Duodenal mucosa (tissue), 2 donors: ENCODE results near the gene SYT14.

Experiments
- H3K27ac ChIP-seq: one replicate; pipeline ENCODE4 v1.7.0; 2013; ENCODE audit warnings: low read depth, low read length
- H3K27me3 ChIP-seq, 2 donors: one replicate each; pipeline ENCODE4 v1.7.0; 2013; ENCODE audit warnings: low read length in 2 of 2, control low read depth in 1 of 2; ENCODE audit not compliant: insufficient read depth in 2 of 2, control insufficient read depth in 1 of 2
- H3K36me3 ChIP-seq, 2 donors: one replicate each; pipeline ENCODE4 v1.7.0; 2013; ENCODE audit warnings: low read length in 2 of 2, control low read depth in 1 of 2; ENCODE audit not compliant: insufficient read depth in 2 of 2, control insufficient read depth in 1 of 2
- H3K4me1 ChIP-seq, 2 donors: one replicate each; pipeline ENCODE4 v1.7.0; 2013; ENCODE audit warnings: low read length in 2 of 2, control low read depth in 1 of 2; ENCODE audit not compliant: insufficient read depth in 2 of 2, control insufficient read depth in 1 of 2
- H3K4me3 ChIP-seq, 2 donors: one replicate each; pipeline ENCODE4 v1.7.0; 2013; ENCODE audit warnings: low read length in 2 of 2, low read depth in 1 of 2
- H3K9ac ChIP-seq, 2 donors: one replicate each; pipeline ENCODE4 v1.7.0; 2013; ENCODE audit warnings: low read length in 2 of 2, low read depth in 1 of 2
- H3K9me3 ChIP-seq, 2 donors: one replicate each; pipeline ENCODE4 v1.7.0; 2013; ENCODE audit warnings: low read length in 2 of 2, control low read depth in 1 of 2; ENCODE audit not compliant: control insufficient read depth in 1 of 2

SYT14 gene

DNA sequence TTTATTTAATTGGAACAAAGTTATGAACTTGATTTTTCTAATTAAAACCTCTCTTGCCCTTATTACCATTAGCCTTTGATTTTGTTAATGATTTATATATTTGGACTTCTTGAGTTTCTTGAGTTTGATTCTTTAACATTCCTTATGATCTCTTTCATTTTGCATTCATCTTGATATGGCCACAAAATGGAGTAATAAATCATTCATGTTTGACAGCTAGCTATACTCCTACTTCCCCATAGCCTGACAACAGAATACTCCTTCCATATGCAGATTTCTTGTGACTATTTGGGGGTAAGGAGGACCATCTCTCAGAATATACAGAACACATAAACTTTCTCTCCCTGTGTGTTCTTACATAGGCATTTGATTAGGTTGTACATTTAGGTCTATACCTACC lies 119.6 kb downstream of the SYT14 start:
- Histone ChIP-seq H3K27me3 (no peaks in the 10 kb centered on the region), H3K4me3 (no peak overlapping the region), H3K36me3 (no peaks in the 10 kb centered on the region), H3K9ac (no peak overlapping the region), H3K27ac (no peak overlapping the region), H3K9me3 (no peaks in the 10 kb centered on the region), H3K4me1 (no peaks in the 10 kb centered on the region)

DNA sequence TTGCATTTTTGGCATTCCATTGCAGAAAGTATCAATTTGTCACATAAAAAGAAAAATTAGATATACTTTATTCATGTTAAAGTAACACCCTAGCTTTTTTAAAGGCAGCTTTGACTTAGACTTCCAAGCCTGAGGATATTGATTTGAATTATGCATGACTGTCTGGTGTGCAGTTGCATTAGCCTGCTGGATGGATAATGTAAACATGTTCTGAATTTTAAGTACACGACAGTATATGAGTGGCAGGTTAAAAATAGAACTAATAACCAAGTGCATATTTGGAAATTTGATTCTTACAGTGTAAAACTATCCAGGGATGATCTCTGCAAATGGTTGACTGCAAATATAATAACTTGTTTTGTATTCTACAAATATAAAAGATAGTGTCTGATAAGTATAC lies 124.0 kb downstream of the SYT14 start:
- Histone ChIP-seq H3K9me3 (no peaks in the 10 kb centered on the region), H3K4me1 (no peaks in the 10 kb centered on the region), H3K36me3 (no peaks in the 10 kb centered on the region), H3K9ac (no peak overlapping the region), H3K4me3 (no peak overlapping the region), H3K27me3 (no peaks in the 10 kb centered on the region), H3K27ac (no peak overlapping the region)

DNA sequence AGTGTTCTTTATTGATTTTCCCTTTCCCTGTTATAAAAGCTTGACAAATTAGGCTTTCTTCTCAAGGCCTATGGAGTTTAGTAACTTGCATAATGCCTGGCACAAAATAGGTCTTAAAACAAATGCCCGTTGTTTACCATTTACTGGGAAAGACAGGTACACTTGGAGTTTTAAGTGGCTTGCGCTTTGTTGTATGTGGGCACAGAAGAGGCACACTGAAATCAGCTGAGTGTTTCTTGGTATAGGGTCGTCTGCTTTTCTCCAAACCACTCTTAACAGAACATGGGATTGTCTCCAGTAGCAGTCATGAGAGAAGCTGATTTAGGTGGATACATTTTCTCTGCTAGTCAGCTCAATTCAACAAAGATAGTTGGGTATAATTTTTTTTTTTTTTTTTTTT lies 132.5 kb downstream of the SYT14 start:
- Histone ChIP-seq H3K9me3 (no peaks in the 10 kb centered on the region), H3K36me3 (no peaks in the 10 kb centered on the region), H3K27me3 (no peaks in the 10 kb centered on the region), H3K9ac (no peak overlapping the region), H3K4me3 (no peak overlapping the region), H3K4me1 (no peaks in the 10 kb centered on the region), H3K27ac (no peak overlapping the region)

DNA sequence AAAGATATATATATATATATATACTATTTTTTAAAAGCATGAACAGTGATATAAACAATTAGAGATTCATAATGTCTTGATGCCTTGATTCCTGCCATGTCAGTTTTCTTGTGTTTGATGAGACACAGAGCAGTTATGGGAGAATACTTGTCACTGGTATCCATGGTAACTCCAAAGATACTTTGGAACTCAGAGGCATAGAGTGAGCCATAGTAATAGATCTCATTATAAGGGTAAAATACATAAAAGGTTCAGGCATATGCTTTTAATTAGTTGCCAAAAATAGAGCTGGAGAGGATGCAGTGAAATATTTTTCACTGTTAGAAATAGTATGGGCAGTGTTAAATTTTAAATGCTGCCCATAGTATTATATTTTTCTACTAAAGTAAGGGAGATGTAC lies 134.1 kb downstream of the SYT14 start:
- Histone ChIP-seq H3K9me3 (no peaks in the 10 kb centered on the region), H3K4me3 (no peak overlapping the region), H3K9ac (no peak overlapping the region), H3K36me3 (no peaks in the 10 kb centered on the region), H3K4me1 (no peaks in the 10 kb centered on the region), H3K27me3 (no peaks in the 10 kb centered on the region), H3K27ac (no peak overlapping the region)

DNA sequence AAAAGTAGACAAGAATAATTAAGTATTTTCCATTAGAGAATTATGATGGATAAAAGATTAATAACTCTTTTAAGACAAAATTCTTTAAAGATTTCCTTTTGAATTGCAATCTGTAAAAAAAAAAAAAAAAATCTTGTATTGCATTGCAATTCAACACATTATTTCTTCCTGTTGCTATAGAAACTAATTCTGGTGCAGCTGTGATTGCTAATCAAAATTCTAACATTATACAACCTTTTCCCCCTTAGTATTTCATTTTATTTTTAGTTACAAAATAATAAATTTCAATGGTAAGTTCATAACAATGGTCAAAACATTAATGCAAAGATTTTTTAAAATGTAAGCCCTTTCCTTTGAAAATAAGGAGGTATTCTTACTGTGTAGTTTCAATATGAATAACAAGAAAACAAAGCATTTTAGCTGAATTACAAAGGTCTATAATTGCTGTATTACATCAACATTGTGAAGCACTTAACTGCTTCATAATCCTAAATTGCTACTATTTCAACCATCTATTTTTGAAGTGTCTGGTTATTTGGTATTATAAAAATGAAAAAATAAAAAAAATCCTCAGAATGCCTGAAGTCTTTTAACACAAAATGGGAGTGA lies 135.0 kb downstream of the SYT14 start:
- H3K27me3 ChIP-seq, result no peaks in the 10 kb centered on the region
- no peak overlapping the region for H3K27ac ChIP-seq
- H3K36me3 ChIP-seq, result no peaks in the 10 kb centered on the region
- H3K9ac ChIP-seq, result no peak overlapping the region
- H3K9me3 ChIP-seq, result no peaks in the 10 kb centered on the region
- no peaks in the 10 kb centered on the region for H3K4me1 ChIP-seq
- no peak overlapping the region for H3K4me3 ChIP-seq

DNA sequence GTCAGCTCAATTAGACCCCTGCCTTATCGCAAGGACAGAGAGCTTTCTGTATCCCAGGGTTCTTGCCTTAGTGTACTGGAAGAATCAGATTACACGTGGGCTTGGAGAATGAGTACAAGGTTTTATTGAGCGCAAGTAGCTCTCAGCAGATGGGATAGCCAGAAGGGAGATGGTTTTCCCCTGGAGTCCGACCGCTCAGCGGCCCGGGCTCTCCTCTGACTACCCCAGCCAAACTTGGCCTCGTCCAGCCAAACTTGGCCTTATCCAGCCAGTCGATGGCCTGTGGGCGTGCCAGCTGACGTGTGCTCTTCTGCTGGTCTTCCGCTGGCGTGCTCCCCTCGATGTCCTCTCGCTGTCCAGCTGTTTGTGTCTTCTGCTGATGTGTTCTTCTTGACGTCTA lies 136.9 kb downstream of the SYT14 start:
- Histone ChIP-seq H3K4me1 (no peaks in the 10 kb centered on the region), H3K36me3 (no peaks in the 10 kb centered on the region), H3K27me3 (no peaks in the 10 kb centered on the region), H3K9me3 (no peaks in the 10 kb centered on the region), H3K4me3 (no peak overlapping the region), H3K9ac (no peak overlapping the region), H3K27ac (no peak overlapping the region)

DNA sequence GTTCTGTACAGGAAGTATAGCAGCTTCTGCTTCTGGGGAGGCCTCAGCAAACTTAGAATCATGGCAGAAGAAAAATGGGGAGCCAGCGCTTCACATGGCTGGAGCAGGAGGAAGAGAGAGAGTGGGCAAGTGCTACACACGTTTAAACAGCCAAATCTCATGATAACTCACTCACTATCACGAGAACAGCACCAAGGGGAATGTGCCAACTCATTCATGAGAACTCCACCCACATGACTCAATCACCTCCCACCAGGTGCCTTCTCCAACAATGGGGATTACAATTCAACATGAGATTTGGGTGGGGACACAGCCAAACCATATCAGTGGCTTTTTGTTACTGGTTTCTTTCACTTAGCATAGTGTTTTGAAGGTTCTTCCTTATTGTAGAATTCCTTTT lies 138.6 kb downstream of the SYT14 start:
- H3K27me3 ChIP-seq, result no peaks in the 10 kb centered on the region
- H3K4me3 ChIP-seq, result no peak overlapping the region
- H3K9ac ChIP-seq, result no peak overlapping the region
- no peaks in the 10 kb centered on the region for H3K4me1 ChIP-seq
- no peak overlapping the region for H3K27ac ChIP-seq
- H3K36me3 ChIP-seq, result no peaks in the 10 kb centered on the region
- no peaks in the 10 kb centered on the region for H3K9me3 ChIP-seq

DNA sequence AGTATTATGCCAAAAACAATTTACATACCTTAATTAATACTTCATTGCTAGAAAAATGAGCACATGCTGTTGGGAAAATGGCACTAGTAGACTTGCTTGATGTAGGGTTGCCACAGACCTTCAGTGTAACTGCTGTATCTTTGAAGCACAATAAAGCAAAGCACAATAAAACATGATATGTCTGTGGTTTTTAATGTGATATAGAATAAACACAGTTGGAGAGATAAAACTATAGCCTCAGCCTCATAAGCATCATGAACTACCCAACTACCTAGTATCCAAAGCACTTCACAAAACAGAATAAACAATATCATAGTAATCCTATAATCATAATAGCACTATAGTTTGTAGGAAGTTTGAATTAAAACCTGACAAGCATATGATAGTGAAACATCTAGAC lies 143.5 kb downstream of the SYT14 start:
- Histone ChIP-seq H3K27ac (no peak overlapping the region), H3K9ac (no peak overlapping the region), H3K36me3 (no peaks in the 10 kb centered on the region), H3K9me3 (no peaks in the 10 kb centered on the region), H3K4me1 (no peaks in the 10 kb centered on the region), H3K4me3 (no peak overlapping the region), H3K27me3 (no peaks in the 10 kb centered on the region)

DNA sequence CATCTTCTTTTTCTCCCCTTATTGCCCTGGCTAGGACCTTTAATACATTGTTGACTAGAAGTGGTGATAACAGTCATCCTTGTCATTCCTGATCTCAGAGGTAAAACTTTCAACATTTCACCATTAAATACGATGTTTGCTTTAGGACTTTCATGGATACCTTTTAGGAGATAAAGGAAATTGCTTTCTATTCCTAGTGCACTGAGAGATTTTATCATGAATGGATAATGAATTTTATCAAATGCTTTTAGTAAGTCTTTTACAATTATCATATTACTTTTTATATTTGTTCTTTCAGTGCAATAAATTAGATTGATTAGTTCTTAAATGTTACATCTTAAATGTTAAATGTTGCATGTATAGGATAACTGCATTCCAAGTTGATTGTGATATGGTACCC lies 147.3 kb downstream of the SYT14 start:
- Histone ChIP-seq H3K27me3 (no peaks in the 10 kb centered on the region), H3K4me3 (no peak overlapping the region), H3K4me1 (no peaks in the 10 kb centered on the region), H3K9me3 (no peaks in the 10 kb centered on the region), H3K36me3 (no peaks in the 10 kb centered on the region), H3K27ac (no peak overlapping the region), H3K9ac (no peak overlapping the region)

DNA sequence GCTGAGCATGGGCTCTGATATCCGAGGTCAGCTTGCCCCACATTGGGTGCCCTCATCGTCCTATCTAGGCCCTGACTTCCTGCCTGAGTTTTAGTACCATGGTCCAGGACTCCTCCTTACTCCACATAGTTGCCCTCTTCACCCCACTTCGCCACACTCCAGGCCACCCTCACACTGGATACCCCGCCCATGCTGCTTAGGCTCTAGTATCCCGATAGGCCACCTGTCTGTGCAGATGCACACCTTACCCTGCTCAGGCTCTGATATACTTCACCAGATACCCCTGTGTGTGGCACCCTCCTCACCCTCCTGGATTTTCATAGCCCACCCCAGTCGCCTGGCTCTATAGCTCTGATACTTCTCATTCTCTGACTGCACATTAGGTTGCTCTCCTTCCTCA lies 149.0 kb downstream of the SYT14 start:
- no peaks in the 10 kb centered on the region for H3K9me3 ChIP-seq
- H3K4me3 ChIP-seq, result no peak overlapping the region
- H3K9ac ChIP-seq, result no peak overlapping the region
- H3K27me3 ChIP-seq, result no peaks in the 10 kb centered on the region
- H3K27ac ChIP-seq, result no peak overlapping the region
- H3K36me3 ChIP-seq, result no peaks in the 10 kb centered on the region
- H3K4me1 ChIP-seq, result no peaks in the 10 kb centered on the region

DNA sequence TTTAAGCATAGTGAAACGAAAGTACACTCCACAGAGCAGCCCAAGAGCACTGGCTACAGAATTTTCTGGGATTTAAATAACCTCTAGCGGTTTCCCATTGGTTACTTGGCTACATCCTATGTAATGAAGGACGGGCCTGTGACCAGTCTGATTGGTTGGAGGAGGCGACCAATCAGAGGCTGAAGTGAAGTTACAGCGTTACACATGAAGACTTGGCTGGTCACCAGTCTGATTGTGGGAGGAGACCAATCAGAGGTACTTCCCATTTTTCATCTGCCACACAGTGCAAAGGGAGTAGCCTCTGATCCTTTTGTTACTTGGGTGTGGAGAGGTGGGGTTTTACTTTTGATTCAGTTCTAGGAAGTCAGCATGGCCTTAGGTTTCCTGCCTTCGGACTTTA lies 151.8 kb downstream of the SYT14 start:
- Histone ChIP-seq H3K9ac (no peak overlapping the region), H3K4me1 (no peaks in the 10 kb centered on the region), H3K27ac (no peak overlapping the region), H3K27me3 (no peaks in the 10 kb centered on the region), H3K36me3 (no peaks in the 10 kb centered on the region), H3K4me3 (no peak overlapping the region), H3K9me3 (no peaks in the 10 kb centered on the region)
